ENCODE results near the gene NFATC3. TPM values are rescaled to one million over a fixed set of nuclear protein-coding genes. Genes with fewer than 3 reads are reported as not detected.

NFATC3 gene
- total RNA-seq, 5 donors from 2014 or later (not counting 1 experiment from before 2014, with no cell fraction given) = 111 to 144 (median 116) TPM

- H3K27me3 Mint-ChIP-seq = no peaks in the 10 kb centered on the region
- Histone ChIP-seq H3K4me3 (ENCODE audit: control insufficient read depth in 1 of 2, extremely low read depth in 1 of 2, low read length in 1 of 2) (no peak overlapping the region), H3K27me3 (replicated peaks in 1 of 2; ENCODE audit: control insufficient read depth in 2 of 2, extremely low read depth in 1 of 2, insufficient read depth in 2 of 2, low read length in 1 of 2) (no peaks in the 10 kb centered on the region), H3K9me3 (no peaks in the 10 kb centered on the region), H3K4me1 (ENCODE audit: control insufficient read depth in 1 of 2, extremely low read depth in 1 of 2, insufficient read depth in 2 of 2, low read length in 2 of 2) (peaks cover 14 to 18% of the 10 kb centered on the region in 2 experiments), H3K36me3 (ENCODE audit: control insufficient read depth in 2 of 2, extremely low read depth in 1 of 2, insufficient read depth in 1 of 2, low read length in 1 of 2) (peaks cover 7 to 52% of the 10 kb centered on the region in 2 donors), H3K27ac (ENCODE audit: low read length) (no peak overlapping the region)
- POLR2A ChIA-PET = interaction anchor here in 1 of 2 donors (0.5 kb wide), 1 partner anchor 102 kb away, joined by 6 read pairs; no protein-coding TSS in a partner anchor
- CTCF ChIA-PET = no interaction called here
- DNase-seq (no peak), ATAC-seq (replicated peaks in 1 of 4) (no peak)
- H3K27ac Mint-ChIP-seq = peak overlapping the region in 1 of 2 donors; percentile 74
- no peak overlapping the region for H3K4me3 Mint-ChIP-seq
- H3K4me1 Mint-ChIP-seq = peaks cover 33 to 43% (median 36%) of the 10 kb centered on the region in 3 donors
- peaks cover 20% of the 10 kb centered on the region for H3K36me3 Mint-ChIP-seq
- H3K9me3 Mint-ChIP-seq = no peaks in the 10 kb centered on the region
- no CpG with 5 or more reads among the region's 1 CpG for WGBS (ENCODE audit: insufficient coverage)
Measured at GRCh38 chr16:68223072-68223471, 137.9 kb downstream of the NFATC3 start.

GRCh38 chr16:68226116-68226515 is 140.9 kb downstream of the NFATC3 start:
- CTCF ChIA-PET = interaction anchor here in 1 of 2 donors (0.6 kb wide), 1 partner anchor 393 kb away, joined by 3 read pairs; no protein-coding TSS in a partner anchor

GRCh38 chr16:68227183-68227793 is 142.1 kb downstream of the NFATC3 start:
- Histone ChIP-seq H3K27ac (ENCODE audit: low read length) (peak overlapping the region; percentile 59), H3K4me3 (ENCODE audit: control insufficient read depth in 1 of 2, extremely low read depth in 1 of 2, low read length in 1 of 2) (no peak overlapping the region), H3K9me3 (no peaks in the 10 kb centered on the region), H3K27me3 (replicated peaks in 1 of 2; ENCODE audit: control insufficient read depth in 2 of 2, extremely low read depth in 1 of 2, insufficient read depth in 2 of 2, low read length in 1 of 2) (no peaks in the 10 kb centered on the region), H3K36me3 (ENCODE audit: control insufficient read depth in 2 of 2, extremely low read depth in 1 of 2, insufficient read depth in 1 of 2, low read length in 1 of 2) (peaks cover 14 to 48% of the 10 kb centered on the region in 2 donors), H3K4me1 (ENCODE audit: control insufficient read depth in 1 of 2, extremely low read depth in 1 of 2, insufficient read depth in 2 of 2, low read length in 2 of 2) (peaks cover 16 to 20% of the 10 kb centered on the region in 2 experiments)
- ChIA-PET CTCF (interaction anchor here (0.7 to 1.1 kb wide), 7 partner anchors 16 to 1463 kb away, joined by 3 to 8 read pairs (median 3); no protein-coding TSS in a partner anchor), POLR2A (interaction anchor here in 1 of 2 donors (0.6 kb wide), 1 partner anchor 198 kb away, joined by 3 read pairs; no protein-coding TSS in a partner anchor)
- Mint-ChIP-seq H3K36me3 (peaks cover 8% of the 10 kb centered on the region), H3K4me3 (peak overlapping the region in 1 of 3 donors; percentile 27), H3K9me3 (no peaks in the 10 kb centered on the region), H3K4me1 (peaks cover 37 to 42% (median 41%) of the 10 kb centered on the region in 3 donors), H3K27me3 (no peaks in the 10 kb centered on the region), H3K27ac (peak overlapping the region; percentile 92)
- 14% methylated on average over 2 of the region's 3 CpGs for WGBS (ENCODE audit: insufficient coverage)
- DNase-seq (no peak), ATAC-seq (replicated peaks in 1 of 4) (peak; percentile 31 to 62 (median 54))

More at GRCh38 chr16:68226116-68226515, 140.9 kb downstream of the NFATC3 start:
- H3K27me3 ChIP-seq (replicated peaks in 1 of 2; ENCODE audit: control insufficient read depth in 2 of 2, extremely low read depth in 1 of 2, insufficient read depth in 2 of 2, low read length in 1 of 2) = no peaks in the 10 kb centered on the region
- ATAC-seq (replicated peaks in 1 of 4) (no peak), DNase-seq (no peak)
- peaks cover 37 to 49% (median 41%) of the 10 kb centered on the region in 3 donors for H3K4me1 Mint-ChIP-seq
- H3K4me1 ChIP-seq (ENCODE audit: control insufficient read depth in 1 of 2, extremely low read depth in 1 of 2, insufficient read depth in 2 of 2, low read length in 2 of 2) = peaks cover 16 to 20% of the 10 kb centered on the region in 2 experiments
- POLR2A ChIA-PET = interaction anchor here in 1 of 2 donors (1.0 kb wide), 1 partner anchor 11 kb away, joined by 4 read pairs; no protein-coding TSS in a partner anchor
- H3K27ac ChIP-seq (ENCODE audit: low read length) = peak overlapping the region; percentile 10
- H3K36me3 ChIP-seq (ENCODE audit: control insufficient read depth in 2 of 2, extremely low read depth in 1 of 2, insufficient read depth in 1 of 2, low read length in 1 of 2) = peaks cover 6 to 56% of the 10 kb centered on the region in 2 donors
- no peaks in the 10 kb centered on the region for H3K27me3 Mint-ChIP-seq
- H3K9me3 ChIP-seq = no peaks in the 10 kb centered on the region
- peak overlapping the region; percentile 71 to 84 for H3K27ac Mint-ChIP-seq
- WGBS (ENCODE audit: insufficient coverage) = 100% methylated on average over 2 of the region's 4 CpGs
- peaks cover 13% of the 10 kb centered on the region for H3K36me3 Mint-ChIP-seq
- no peaks in the 10 kb centered on the region for H3K9me3 Mint-ChIP-seq
- no peak overlapping the region for H3K4me3 Mint-ChIP-seq
- H3K4me3 ChIP-seq (ENCODE audit: control insufficient read depth in 1 of 2, extremely low read depth in 1 of 2, low read length in 1 of 2) = no peak overlapping the region

- H3K27me3 ChIP-seq (replicated peaks in 1 of 2; ENCODE audit: control insufficient read depth in 2 of 2, extremely low read depth in 1 of 2, insufficient read depth in 2 of 2, low read length in 1 of 2) = no peaks in the 10 kb centered on the region
- ATAC-seq (replicated peaks in 1 of 4) (no peak), DNase-seq (no peak)
- H3K4me3 ChIP-seq (ENCODE audit: control insufficient read depth in 1 of 2, extremely low read depth in 1 of 2, low read length in 1 of 2) = no peak overlapping the region
- CTCF ChIA-PET = interaction anchor here (0.5 to 1.4 kb wide), 7 partner anchors 10 to 667 kb away, joined by 3 to 7 read pairs (median 3); no protein-coding TSS in a partner anchor
- peak overlapping the region; percentile 59 for H3K27ac ChIP-seq (ENCODE audit: low read length)
- POLR2A ChIA-PET = interaction anchor here in 1 of 2 donors (0.5 kb wide), 1 partner anchor 606 kb away, joined by 11 read pairs; no protein-coding TSS in a partner anchor
- Mint-ChIP-seq H3K27ac (peak overlapping the region; percentile 92), H3K9me3 (no peaks in the 10 kb centered on the region), H3K27me3 (no peaks in the 10 kb centered on the region), H3K4me3 (peak overlapping the region in 1 of 3 donors; percentile 27), H3K36me3 (peaks cover 5% of the 10 kb centered on the region), H3K4me1 (peaks cover 37 to 42% (median 42%) of the 10 kb centered on the region in 3 donors)
- H3K9me3 ChIP-seq = no peaks in the 10 kb centered on the region
- H3K36me3 ChIP-seq (ENCODE audit: control insufficient read depth in 2 of 2, extremely low read depth in 1 of 2, insufficient read depth in 1 of 2, low read length in 1 of 2) = peaks cover 14 to 42% of the 10 kb centered on the region in 2 donors
- 80% methylated on average over 2 of the region's 2 CpGs for WGBS (ENCODE audit: insufficient coverage)
- H3K4me1 ChIP-seq (ENCODE audit: control insufficient read depth in 1 of 2, extremely low read depth in 1 of 2, insufficient read depth in 2 of 2, low read length in 2 of 2) = peaks cover 16 to 20% of the 10 kb centered on the region in 2 experiments
Measured at GRCh38 chr16:68227850-68228553, 142.8 kb downstream of the NFATC3 start.

- H3K4me1 Mint-ChIP-seq = peaks cover 42 to 47% (median 46%) of the 10 kb centered on the region in 3 donors
- H3K27ac Mint-ChIP-seq = peak overlapping the region; percentile 66 to 72
- CTCF ChIA-PET = interaction anchor here in 1 of 2 donors (0.5 to 1.4 kb wide), 6 partner anchors 11 to 667 kb away, joined by 3 to 7 read pairs (median 4); no protein-coding TSS in a partner anchor
- no peak overlapping the region for H3K4me3 Mint-ChIP-seq
- H3K9me3 ChIP-seq = no peaks in the 10 kb centered on the region
- no peaks in the 10 kb centered on the region for H3K9me3 Mint-ChIP-seq
- no peaks in the 10 kb centered on the region for H3K27me3 ChIP-seq (replicated peaks in 1 of 2; ENCODE audit: control insufficient read depth in 2 of 2, extremely low read depth in 1 of 2, insufficient read depth in 2 of 2, low read length in 1 of 2)
- H3K36me3 ChIP-seq (ENCODE audit: control insufficient read depth in 2 of 2, extremely low read depth in 1 of 2, insufficient read depth in 1 of 2, low read length in 1 of 2) = peaks cover 14 to 40% of the 10 kb centered on the region in 2 donors
- POLR2A ChIA-PET = interaction anchor here in 1 of 2 donors (0.5 kb wide), 1 partner anchor 606 kb away, joined by 11 read pairs; no protein-coding TSS in a partner anchor
- no CpG with 5 or more reads among the region's 3 CpGs for WGBS (ENCODE audit: insufficient coverage)
- peaks cover 5% of the 10 kb centered on the region for H3K36me3 Mint-ChIP-seq
- peaks cover 16 to 20% of the 10 kb centered on the region in 2 experiments for H3K4me1 ChIP-seq (ENCODE audit: control insufficient read depth in 1 of 2, extremely low read depth in 1 of 2, insufficient read depth in 2 of 2, low read length in 2 of 2)
- DNase-seq = no peak
- no peak overlapping the region for H3K4me3 ChIP-seq (ENCODE audit: control insufficient read depth in 1 of 2, extremely low read depth in 1 of 2, low read length in 1 of 2)
- no peaks in the 10 kb centered on the region for H3K27me3 Mint-ChIP-seq
- peak overlapping the region; percentile 1 for H3K27ac ChIP-seq (ENCODE audit: low read length)
- no peak for ATAC-seq (replicated peaks in 1 of 4)
Measured at GRCh38 chr16:68228652-68229051, 143.5 kb downstream of the NFATC3 start.
